COR-L47 (cell line): ENCODE data around the gene PLA2G2D.
"Not testable (repeated sequence)": the region's sequence is repeated elsewhere in the genome, so short reads cannot be mapped to it uniquely, and the experiment has no call there.

ENCODE experiments used
- DNase-seq: peaks from one replicate; lab custom pipeline; 2025; lab: John Stamatoyannopoulos, UW

The PLA2G2D gene

DNA sequence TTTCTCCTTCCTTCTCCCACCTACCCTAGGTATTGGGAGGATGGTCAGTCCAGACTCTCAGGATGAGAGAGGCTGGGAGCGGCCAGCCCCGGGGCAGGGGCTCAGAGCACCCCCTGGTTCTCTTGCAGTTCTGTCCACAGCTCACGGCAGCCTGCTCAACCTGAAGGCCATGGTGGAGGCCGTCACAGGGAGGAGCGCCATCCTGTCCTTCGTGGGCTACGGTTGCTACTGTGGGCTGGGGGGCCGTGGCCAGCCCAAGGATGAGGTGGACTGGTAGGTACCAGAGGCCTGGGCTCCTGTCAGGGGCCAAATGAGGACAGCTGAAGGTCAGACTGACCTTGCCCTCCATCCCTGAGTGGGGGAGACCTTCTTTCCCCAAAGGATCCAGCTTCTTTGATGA lies 24.0 kb upstream of the PLA2G2D start:
- no peak for DNase-seq

DNA sequence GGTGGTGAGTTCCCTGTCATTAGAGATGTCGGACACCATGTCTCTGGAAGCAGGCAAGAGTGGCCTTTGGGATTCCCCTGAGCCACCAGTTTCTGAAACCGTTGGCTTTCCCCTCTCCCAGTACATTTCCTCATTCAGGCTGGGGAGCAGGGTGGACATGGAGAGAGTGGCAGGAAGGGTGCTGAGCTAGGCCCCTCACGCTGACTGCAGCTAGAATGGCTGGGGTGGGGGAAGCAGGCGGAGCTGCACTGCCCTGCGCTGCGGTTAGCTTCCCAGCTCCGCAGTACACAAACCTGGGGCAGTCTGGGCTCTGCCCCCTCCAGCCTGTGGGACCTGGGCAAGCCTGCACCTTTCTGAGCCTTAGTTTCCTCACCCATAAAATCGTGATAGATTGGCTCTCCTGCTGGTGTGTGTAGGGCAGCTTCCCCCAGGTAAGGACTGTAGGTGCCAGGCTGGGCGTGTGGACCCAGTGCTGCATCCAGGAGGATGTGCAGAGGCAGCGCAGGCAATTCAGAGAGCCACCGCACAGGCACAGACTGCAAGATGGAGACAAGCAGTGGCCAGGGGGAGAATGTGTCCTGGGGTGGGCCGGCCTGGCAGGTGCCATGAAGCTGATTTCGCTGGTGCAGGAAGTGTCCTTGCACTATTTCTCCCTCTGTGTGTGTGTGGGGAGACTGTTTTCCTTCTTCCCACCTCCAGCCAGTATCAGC lies 22.8 kb upstream of the PLA2G2D start:
- no peak for DNase-seq

DNA sequence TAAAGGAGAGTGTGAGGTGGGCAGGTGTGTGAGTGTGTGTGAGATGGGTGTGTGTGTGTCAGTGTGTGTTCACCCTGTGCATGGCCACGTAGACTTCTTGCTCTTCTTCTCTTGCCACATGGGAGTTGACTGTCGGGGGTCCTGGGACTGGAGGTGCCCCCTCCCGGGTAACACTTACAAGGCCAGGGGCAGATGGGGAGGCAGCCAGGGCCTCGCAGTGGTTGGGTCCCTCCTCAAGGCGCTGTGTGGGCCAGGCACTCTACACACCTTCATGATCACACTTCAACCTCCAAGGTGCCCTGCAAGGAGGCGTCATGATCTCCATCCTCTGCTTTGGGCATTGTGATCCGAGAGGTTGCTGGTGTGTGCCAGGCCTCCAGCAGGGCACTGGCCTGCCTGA lies 22.1 kb upstream of the PLA2G2D start:
- DNase-seq = no peak

DNA sequence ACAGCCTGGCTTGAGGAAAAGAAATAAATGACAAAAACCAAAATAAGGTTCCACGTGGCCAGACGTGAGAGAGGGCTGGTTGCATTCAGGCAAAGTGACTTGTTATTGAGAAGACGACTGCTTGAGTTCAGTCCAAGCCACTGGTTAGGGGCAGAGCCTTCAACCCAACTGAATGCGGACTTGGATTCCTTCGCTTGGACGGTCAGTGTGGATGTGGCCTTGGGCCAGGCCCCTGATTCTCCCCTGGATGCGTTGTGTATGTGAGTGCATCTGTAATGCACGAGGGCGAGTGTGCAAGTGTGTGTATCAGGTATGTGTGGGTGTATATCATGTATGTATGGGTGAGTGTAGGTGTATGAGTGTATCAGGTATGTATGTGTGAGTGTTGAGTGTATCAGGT lies 21.7 kb upstream of the PLA2G2D start:
- DNase-seq = no peak

- no peak for DNase-seq
Measured at GRCh38 chr1:20139776-20140612, 20.7 kb upstream of the PLA2G2D start.

DNA sequence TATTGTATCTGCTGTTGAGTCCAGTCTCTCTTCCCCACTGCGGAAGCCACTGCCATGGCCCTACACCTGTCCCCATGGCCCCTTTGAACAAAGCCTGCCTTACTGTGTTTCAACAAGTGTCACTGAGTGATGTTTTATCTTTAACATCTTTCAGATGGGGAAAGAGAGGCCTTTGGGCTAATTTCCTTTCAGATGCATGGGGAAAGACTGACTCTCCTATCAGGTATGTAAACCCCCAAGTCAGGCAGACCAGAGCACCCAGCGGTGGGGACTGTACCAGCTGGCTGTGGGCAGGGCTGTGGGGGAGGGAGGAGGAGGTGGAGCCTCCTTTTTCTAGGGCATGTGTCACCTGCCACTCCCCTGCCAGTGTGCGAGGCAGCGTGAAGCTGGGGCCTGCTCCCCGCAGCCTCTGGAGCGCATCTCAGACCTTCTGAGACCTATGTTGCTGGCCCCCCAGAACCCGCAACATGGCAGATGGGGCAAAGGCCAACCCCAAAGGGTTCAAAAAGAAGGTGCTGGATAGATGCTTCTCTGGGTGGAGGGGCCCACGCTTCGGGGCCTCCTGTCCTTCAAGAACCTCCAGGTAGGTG lies 19.7 kb upstream of the PLA2G2D start, which contains the start of gene PLA2G2F:
TSS of gene PLA2G2F (plus strand) at position 363 of the 590 bp plus-strand sequence. CDS start at position 468, 105 bp downstream.
- no peak for DNase-seq

- no peak for DNase-seq
Measured at GRCh38 chr1:20138346-20138745, 19.0 kb upstream of the PLA2G2D start.

DNA sequence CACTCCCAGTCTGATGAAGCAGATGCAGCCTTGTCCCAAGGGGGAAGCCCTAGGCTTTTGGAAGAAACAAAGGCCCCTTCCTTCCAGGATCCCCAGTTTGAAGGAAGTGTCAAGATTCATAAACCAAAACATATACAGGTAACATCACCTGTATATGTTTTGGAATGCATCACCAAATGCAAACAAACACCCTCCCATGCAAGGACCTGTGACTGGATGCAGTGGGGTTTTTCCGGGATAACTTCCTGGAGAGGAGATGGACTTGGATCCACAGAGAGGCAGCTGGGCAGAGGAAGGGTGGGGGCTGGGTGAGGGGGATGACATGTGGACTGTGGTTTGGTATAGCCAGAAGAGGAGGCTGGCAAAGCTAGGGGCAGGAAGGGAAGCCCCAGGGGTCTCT lies 18.3 kb upstream of the PLA2G2D start:
- no peak for DNase-seq

GRCh38 chr1:20137055-20137454 lies 17.7 kb upstream of the PLA2G2D start:
- no peak for DNase-seq

DNA sequence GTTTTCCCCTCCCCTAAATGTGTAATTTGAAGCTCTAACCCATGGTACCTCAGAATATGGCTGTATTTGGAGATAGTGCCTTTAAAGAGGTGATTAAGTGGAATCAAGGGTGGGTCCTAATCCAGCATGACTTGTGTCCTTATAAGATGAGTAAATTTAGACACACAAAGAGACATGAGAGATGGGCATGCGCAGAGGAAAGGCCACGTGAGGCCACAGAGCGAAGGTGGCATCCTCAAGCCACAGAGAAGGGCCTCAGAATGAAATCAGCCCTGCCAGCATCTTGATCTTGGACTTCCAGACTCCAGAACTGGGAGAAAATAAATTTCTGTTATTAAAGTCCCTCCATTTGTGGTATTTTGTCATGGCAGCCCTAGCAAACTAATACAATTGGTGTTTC lies 16.9 kb upstream of the PLA2G2D start:
- no peak for DNase-seq

DNA sequence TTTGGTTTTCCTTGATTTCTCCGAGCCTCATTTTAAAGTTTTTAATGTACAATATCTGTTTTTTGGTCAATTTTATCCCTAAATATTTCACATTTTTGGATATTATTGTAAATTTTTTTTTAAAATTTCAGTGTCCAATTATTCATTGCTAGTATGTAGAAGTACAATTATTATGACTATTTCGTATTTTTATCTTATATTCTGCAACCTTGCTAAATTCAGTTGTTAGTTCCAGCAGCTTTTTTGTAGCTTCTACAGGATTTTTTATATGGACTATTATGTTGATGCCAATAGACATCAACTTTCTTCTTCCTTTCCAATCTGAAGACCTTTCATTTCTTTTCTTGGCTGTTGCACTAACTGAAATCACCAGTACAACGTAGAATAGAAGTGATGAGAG lies 15.7 kb upstream of the PLA2G2D start:
- no peak for DNase-seq

GRCh38 chr1:20130518-20130917 lies 11.2 kb upstream of the PLA2G2D start:
- DNase-seq = not testable (repeated sequence)

DNA sequence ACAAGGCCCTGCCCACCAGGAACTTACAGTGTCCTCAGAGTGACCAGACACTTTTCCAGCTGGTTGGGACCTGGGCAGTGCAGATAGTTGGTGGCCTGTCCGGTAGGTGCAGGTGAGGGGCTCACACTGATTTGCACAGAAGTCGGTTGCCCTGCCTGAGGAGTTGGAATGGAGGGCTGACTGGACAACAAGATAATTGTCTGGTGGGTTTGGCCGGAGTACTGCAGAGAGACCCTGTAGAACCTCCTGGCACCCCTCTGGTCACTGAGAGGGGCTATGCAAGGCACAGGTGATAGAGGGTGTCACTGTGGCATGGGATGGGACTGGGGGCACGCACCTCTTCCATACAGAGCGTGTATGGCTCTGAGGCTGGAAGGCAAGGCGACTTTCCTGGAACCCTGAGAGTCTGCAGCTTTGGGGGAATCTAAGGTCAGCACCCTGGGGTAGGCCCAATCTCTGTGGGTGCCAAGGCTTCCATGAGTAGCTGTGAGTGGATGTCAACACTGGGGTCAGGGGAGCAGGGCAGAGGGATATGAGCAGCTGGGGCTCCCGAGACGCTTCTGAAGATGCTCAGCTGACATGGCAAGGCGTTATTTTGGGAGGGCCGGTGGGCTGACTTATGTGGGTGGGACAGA lies 7.6 kb upstream of the PLA2G2D start:
- DNase-seq = no peak

DNA sequence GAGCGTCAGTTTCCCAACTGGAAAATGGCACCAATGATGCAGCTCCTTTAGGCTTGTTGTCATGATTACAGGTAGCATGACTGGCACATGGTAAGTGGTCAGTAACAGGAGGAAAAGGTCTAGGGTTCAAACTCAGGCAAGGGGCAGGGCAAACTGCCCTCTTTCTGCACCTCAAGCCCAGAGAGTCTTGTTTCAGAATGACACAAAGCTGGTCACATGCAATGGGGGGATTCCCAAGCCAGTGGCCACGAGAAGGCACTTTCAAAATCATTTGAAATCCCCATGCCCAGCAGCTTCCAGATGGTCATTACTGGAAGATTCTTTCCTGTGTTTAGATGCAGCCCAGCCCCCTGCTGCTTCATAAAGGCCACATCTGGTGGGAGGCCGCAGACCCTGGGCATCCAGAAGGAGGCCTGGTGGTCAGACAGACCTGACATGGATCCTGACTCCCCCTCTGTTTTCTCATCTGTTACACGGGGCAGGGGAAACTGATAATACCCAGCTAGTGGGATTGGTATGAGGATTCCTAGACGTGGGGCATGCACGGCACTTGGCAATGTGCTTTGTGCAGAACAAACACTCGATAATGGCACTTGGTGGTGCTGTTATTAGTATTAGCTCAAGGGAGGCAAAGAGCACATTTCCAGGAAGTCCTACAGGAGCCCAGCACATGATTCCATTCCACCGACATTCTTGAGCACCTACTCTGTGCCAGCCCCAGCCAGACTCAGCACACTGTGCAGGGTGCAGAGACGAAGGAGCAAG lies 6.9 kb upstream of the PLA2G2D start:
- DNase-seq = no peak

GRCh38 chr1:20125100-20125499 lies 5.8 kb upstream of the PLA2G2D start:
- no peak for DNase-seq

- DNase-seq = no peak
Measured at GRCh38 chr1:20124456-20125057, 5.2 kb upstream of the PLA2G2D start.

DNA sequence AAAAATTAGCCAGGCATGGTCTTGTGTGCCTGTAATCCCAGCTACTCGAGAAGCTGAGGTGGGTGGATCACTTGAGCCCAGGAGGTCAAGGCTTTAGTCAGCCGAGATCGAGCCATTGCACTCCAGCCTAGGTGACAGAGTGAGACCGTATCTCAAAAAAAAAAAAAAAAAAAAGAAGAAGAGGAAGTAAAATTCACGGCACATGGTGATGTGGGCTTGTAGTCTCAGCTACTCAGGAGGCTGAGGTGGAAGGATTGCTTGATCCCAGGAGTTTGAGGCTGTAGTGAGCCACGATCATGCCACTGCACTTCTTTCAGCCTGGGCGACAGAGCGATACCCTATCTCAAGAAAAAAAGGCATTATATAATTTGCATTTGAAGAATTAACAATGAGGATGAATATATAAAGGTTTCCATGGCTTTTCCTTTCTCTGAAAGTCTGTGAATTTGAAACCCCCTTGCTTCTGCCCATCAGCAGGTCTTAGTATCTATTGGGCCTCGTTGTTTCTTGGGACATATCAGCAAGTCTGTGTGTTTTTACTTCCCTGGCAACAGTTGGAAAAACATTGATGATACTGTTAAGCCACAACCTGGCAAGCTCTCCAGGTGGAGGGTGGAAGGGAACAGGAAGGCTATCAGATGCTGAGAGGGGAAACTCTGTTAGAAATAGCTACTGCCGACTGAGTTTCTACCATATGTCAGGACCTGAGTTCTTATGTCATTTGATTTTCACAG lies 4.6 kb upstream of the PLA2G2D start:
- DNase-seq = no peak

DNA sequence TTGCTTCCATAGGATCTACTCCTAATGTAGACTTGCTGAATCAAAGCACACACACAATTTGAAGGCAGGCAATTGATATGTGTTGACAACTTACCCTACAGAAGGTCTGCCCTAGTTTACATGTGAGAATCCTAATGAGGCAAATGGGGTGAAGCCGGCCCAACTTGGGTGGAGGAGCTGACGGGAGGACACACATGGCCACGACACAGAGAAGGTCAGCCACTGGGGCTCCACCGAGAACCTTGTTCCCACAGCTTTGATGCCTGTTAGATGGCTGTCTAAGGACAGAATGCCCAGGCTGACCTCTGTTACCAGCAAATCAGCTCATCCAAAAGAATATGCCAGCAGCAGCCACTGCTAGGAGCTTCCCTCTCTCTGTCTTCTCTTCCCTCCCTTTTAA lies 1.5 kb upstream of the PLA2G2D start:
- DNase-seq = no peak

- no peak for DNase-seq
Measured at GRCh38 chr1:20117236-20117635, 2.1 kb downstream of the PLA2G2D start.

- DNase-seq = no peak
Measured at GRCh38 chr1:20115916-20116315, 3.4 kb downstream of the PLA2G2D start.

- DNase-seq = no peak
Measured at GRCh38 chr1:20115479-20115878, 3.9 kb downstream of the PLA2G2D start.
